Astrocyte (in vitro differentiated cells and primary cell): ENCODE data around the gene ZNF385D.

Experiments used
- CTCF ChIP-seq: IDR thresholded peaks from 2 replicates; pipeline ENCODE4 v1.5.1; 2011; ENCODE audit warnings: low read depth, mild to moderate bottlenecking, inconsistent platforms, low read length, moderate library complexity; ENCODE audit not compliant: insufficient read depth
- EZH2 ChIP-seq: IDR thresholded peaks from 2 replicates; pipeline ENCODE4 v1.6.1; 2012; ENCODE audit warnings: mild to moderate bottlenecking, low read length, inconsistent platforms; ENCODE audit not compliant: insufficient read depth

GRCh38 chr3:21487520-21487919 is 263.5 kb downstream of the ZNF385D start:
- TF ChIP-seq CTCF (no peak), EZH2 (no peak)
